Naive B cell (primary cell): ENCODE results near the gene AGAP1. TPM values are rescaled to one million over a fixed set of nuclear protein-coding genes. Genes with fewer than 3 reads are reported as not detected.

ENCODE experiments used
- ATAC-seq, 2 donors: fragments of 150-1000 bp; cut with Tn5 transposase; 2 replicates each; pipeline ENCODE4 v1.10.0; 2021; ENCODE audit warnings: low read depth in 2 of 2, mild to moderate bottlenecking in 2 of 2, moderate library complexity in 2 of 2
- DNase-seq: peaks from one replicate; pipeline ENCODE4 v3.0.0; 2022
- H3K27ac Mint-ChIP-seq, 6 donors: one replicate each; pipeline ENCODE4 v1.8.0; 2020 to 2022; ENCODE audit warnings: mild to moderate bottlenecking in 6 of 6, mixed read lengths in 6 of 6, moderate library complexity in 5 of 6, inconsistent platforms in 2 of 6
- H3K27me3 Mint-ChIP-seq, 3 donors: one replicate each; pipeline ENCODE4 v1.8.0; 2021 to 2022; ENCODE audit warnings: mixed read lengths in 3 of 3, mild to moderate bottlenecking in 1 of 3
- H3K36me3 Mint-ChIP-seq, 2 donors: one replicate each; pipeline ENCODE4 v1.8.0; 2020 to 2022; ENCODE audit warnings: mixed read lengths in 2 of 2, inconsistent platforms in 1 of 2, mild to moderate bottlenecking in 1 of 2
- H3K4me1 Mint-ChIP-seq, 3 donors: one replicate each; pipeline ENCODE4 v1.8.0; 2020 to 2022; ENCODE audit warnings: mixed read lengths in 3 of 3, inconsistent platforms in 1 of 3, mild to moderate bottlenecking in 1 of 3, moderate library complexity in 1 of 3
- H3K4me3 Mint-ChIP-seq, 8 donors: one replicate each; pipeline ENCODE4 v1.8.0; 2020 to 2022; ENCODE audit warnings: mild to moderate bottlenecking in 8 of 8, mixed read lengths in 8 of 8, moderate library complexity in 8 of 8, inconsistent platforms in 2 of 8
- H3K9me3 Mint-ChIP-seq, 7 donors: one replicate each; pipeline ENCODE4 v1.8.0; 2020 to 2022; ENCODE audit warnings: mixed read lengths in 7 of 7, mild to moderate bottlenecking in 5 of 7, inconsistent platforms in 2 of 7, moderate library complexity in 1 of 7
- polyA plus RNA-seq, 6 donors: library from polyadenylated mRNA; unstranded; fragments of 300-500 nt; fragmentation: Illumina TruSeq; gene quantifications; one replicate each; pipeline ENCODE4 v1.2.3, GENCODE V29; 2021; ENCODE audit warnings: low read depth in 6 of 6

AGAP1 gene
- polyA plus RNA-seq, 6 donors from 2014 or later, result not detected

- H3K27ac Mint-ChIP-seq, result no peak overlapping the region
- H3K36me3 Mint-ChIP-seq, result no peaks in the 10 kb centered on the region
- H3K9me3 Mint-ChIP-seq, result peaks cover 1 to 11% (median 4%) of the 10 kb centered on the region in 7 donors
- ATAC-seq, result no peak
- H3K4me3 Mint-ChIP-seq, result no peak overlapping the region
- no peaks in the 10 kb centered on the region for H3K4me1 Mint-ChIP-seq
- H3K27me3 Mint-ChIP-seq, result peaks cover 0 to 10% (median 0%) of the 10 kb centered on the region in 3 donors
- no peak for DNase-seq
Measured at GRCh38 chr2:235981631-235982030, 487.8 kb downstream of the AGAP1 start.

GRCh38 chr2:235983016-235983415 is 489.2 kb downstream of the AGAP1 start:
- no peaks in the 10 kb centered on the region for H3K4me1 Mint-ChIP-seq
- peak overlapping the region in 1 of 6 donors; percentile 83 for H3K27ac Mint-ChIP-seq
- no peak for DNase-seq
- no peaks in the 10 kb centered on the region for H3K36me3 Mint-ChIP-seq
- ATAC-seq, result no peak
- H3K9me3 Mint-ChIP-seq, result peaks cover 2 to 11% (median 4%) of the 10 kb centered on the region in 7 donors
- peaks cover 0 to 17% (median 0%) of the 10 kb centered on the region in 3 donors for H3K27me3 Mint-ChIP-seq
- H3K4me3 Mint-ChIP-seq, result no peak overlapping the region

- Mint-ChIP-seq H3K9me3 (peaks cover 2 to 20% (median 5%) of the 10 kb centered on the region in 7 donors), H3K27me3 (peaks cover 6 to 28% (median 10%) of the 10 kb centered on the region in 3 donors), H3K4me3 (no peak overlapping the region), H3K36me3 (no peaks in the 10 kb centered on the region), H3K4me1 (no peaks in the 10 kb centered on the region), H3K27ac (no peak overlapping the region)
- ATAC-seq (no peak), DNase-seq (no peak)
Measured at GRCh38 chr2:235984552-235984951, 490.7 kb downstream of the AGAP1 start.

- peaks cover 10 to 29% (median 13%) of the 10 kb centered on the region in 3 donors for H3K27me3 Mint-ChIP-seq
- no peak overlapping the region for H3K27ac Mint-ChIP-seq
- H3K4me1 Mint-ChIP-seq, result no peaks in the 10 kb centered on the region
- DNase-seq, result no peak
- no peak overlapping the region for H3K4me3 Mint-ChIP-seq
- peaks cover 2 to 22% (median 5%) of the 10 kb centered on the region in 7 donors for H3K9me3 Mint-ChIP-seq
- no peaks in the 10 kb centered on the region for H3K36me3 Mint-ChIP-seq
- no peak for ATAC-seq
Measured at GRCh38 chr2:235986361-235986760, 492.5 kb downstream of the AGAP1 start.

- H3K4me1 Mint-ChIP-seq, result no peaks in the 10 kb centered on the region
- no peaks in the 10 kb centered on the region for H3K36me3 Mint-ChIP-seq
- DNase-seq (no peak), ATAC-seq (no peak)
- peaks cover 0 to 18% (median 5%) of the 10 kb centered on the region in 7 donors for H3K9me3 Mint-ChIP-seq
- H3K27me3 Mint-ChIP-seq, result peaks cover 10 to 29% (median 13%) of the 10 kb centered on the region in 3 donors
- H3K27ac Mint-ChIP-seq, result peak overlapping the region in 1 of 6 donors; percentile 47
- no peak overlapping the region for H3K4me3 Mint-ChIP-seq
Measured at GRCh38 chr2:235988271-235989015, 494.6 kb downstream of the AGAP1 start.

GRCh38 chr2:235989591-235989990 is 495.7 kb downstream of the AGAP1 start:
- peaks cover 0 to 11% (median 5%) of the 10 kb centered on the region in 7 donors for H3K9me3 Mint-ChIP-seq

GRCh38 chr2:235990344-235990743 is 496.5 kb downstream of the AGAP1 start:
- H3K27me3 Mint-ChIP-seq, result peaks cover 10 to 25% (median 13%) of the 10 kb centered on the region in 3 donors
- peaks cover 0 to 10% (median 5%) of the 10 kb centered on the region in 7 donors for H3K9me3 Mint-ChIP-seq
- H3K27ac Mint-ChIP-seq, result no peak overlapping the region
- H3K4me3 Mint-ChIP-seq, result peak overlapping the region in 1 of 8 donors; percentile 14
- H3K4me1 Mint-ChIP-seq, result no peaks in the 10 kb centered on the region
- no peaks in the 10 kb centered on the region for H3K36me3 Mint-ChIP-seq
- ATAC-seq, result no peak
- DNase-seq, result no peak

More at GRCh38 chr2:235989591-235989990, 495.7 kb downstream of the AGAP1 start:
- H3K36me3 Mint-ChIP-seq, result no peaks in the 10 kb centered on the region
- H3K27me3 Mint-ChIP-seq, result peaks cover 10 to 27% (median 13%) of the 10 kb centered on the region in 3 donors
- no peak overlapping the region for H3K4me3 Mint-ChIP-seq
- DNase-seq (no peak), ATAC-seq (no peak)
- no peak overlapping the region for H3K27ac Mint-ChIP-seq
- no peaks in the 10 kb centered on the region for H3K4me1 Mint-ChIP-seq

GRCh38 chr2:235992024-235992423 is 498.2 kb downstream of the AGAP1 start:
- Mint-ChIP-seq H3K36me3 (no peaks in the 10 kb centered on the region), H3K4me3 (no peak overlapping the region), H3K9me3 (peaks cover 0 to 10% (median 0%) of the 10 kb centered on the region in 7 donors), H3K27me3 (peaks cover 10 to 18% (median 13%) of the 10 kb centered on the region in 3 donors), H3K27ac (no peak overlapping the region), H3K4me1 (no peaks in the 10 kb centered on the region)
- ATAC-seq, result no peak
- no peak for DNase-seq

- Mint-ChIP-seq H3K27ac (no peak overlapping the region), H3K9me3 (peaks cover 0 to 4% (median 0%) of the 10 kb centered on the region in 7 donors), H3K36me3 (no peaks in the 10 kb centered on the region), H3K27me3 (no peaks in the 10 kb centered on the region), H3K4me1 (no peaks in the 10 kb centered on the region), H3K4me3 (no peak overlapping the region)
- no peak for ATAC-seq
- no peak for DNase-seq
Measured at GRCh38 chr2:235996419-235996818, 502.6 kb downstream of the AGAP1 start.

GRCh38 chr2:235999011-235999410 is 505.2 kb downstream of the AGAP1 start:
- no peak overlapping the region for H3K4me3 Mint-ChIP-seq
- peaks cover 0 to 4% (median 0%) of the 10 kb centered on the region in 7 donors for H3K9me3 Mint-ChIP-seq
- no peak overlapping the region for H3K27ac Mint-ChIP-seq
- no peaks in the 10 kb centered on the region for H3K27me3 Mint-ChIP-seq
- no peaks in the 10 kb centered on the region for H3K4me1 Mint-ChIP-seq
- ATAC-seq (no peak), DNase-seq (no peak)
- H3K36me3 Mint-ChIP-seq, result no peaks in the 10 kb centered on the region

- Mint-ChIP-seq H3K27me3 (peaks cover 0 to 6% (median 0%) of the 10 kb centered on the region in 3 donors), H3K27ac (no peak overlapping the region), H3K9me3 (peaks cover 0 to 5% (median 2%) of the 10 kb centered on the region in 7 donors), H3K36me3 (no peaks in the 10 kb centered on the region), H3K4me1 (no peaks in the 10 kb centered on the region), H3K4me3 (no peak overlapping the region)
- no peak for ATAC-seq
- DNase-seq, result no peak
Measured at GRCh38 chr2:236001166-236001828, 507.5 kb downstream of the AGAP1 start.

GRCh38 chr2:236001854-236002253 is 508.0 kb downstream of the AGAP1 start:
- no peaks in the 10 kb centered on the region for H3K36me3 Mint-ChIP-seq
- H3K27me3 Mint-ChIP-seq, result peaks cover 0 to 6% (median 0%) of the 10 kb centered on the region in 3 donors
- H3K27ac Mint-ChIP-seq, result no peak overlapping the region
- no peaks in the 10 kb centered on the region for H3K4me1 Mint-ChIP-seq
- ATAC-seq, result no peak
- H3K9me3 Mint-ChIP-seq, result peaks cover 0 to 4% (median 2%) of the 10 kb centered on the region in 7 donors
- DNase-seq, result no peak
- H3K4me3 Mint-ChIP-seq, result no peak overlapping the region

- no peak overlapping the region for H3K27ac Mint-ChIP-seq
- H3K4me3 Mint-ChIP-seq, result no peak overlapping the region
- no peaks in the 10 kb centered on the region for H3K36me3 Mint-ChIP-seq
- ATAC-seq (no peak), DNase-seq (no peak)
- peaks cover 0 to 3% (median 0%) of the 10 kb centered on the region in 7 donors for H3K9me3 Mint-ChIP-seq
- no peaks in the 10 kb centered on the region for H3K4me1 Mint-ChIP-seq
- peaks cover 0 to 6% (median 3%) of the 10 kb centered on the region in 3 donors for H3K27me3 Mint-ChIP-seq
Measured at GRCh38 chr2:236008006-236008405, 514.2 kb downstream of the AGAP1 start.

GRCh38 chr2:236008857-236009256 is 515.0 kb downstream of the AGAP1 start:
- no peaks in the 10 kb centered on the region for H3K4me1 Mint-ChIP-seq
- H3K36me3 Mint-ChIP-seq, result no peaks in the 10 kb centered on the region
- peaks cover 0 to 3% (median 0%) of the 10 kb centered on the region in 7 donors for H3K9me3 Mint-ChIP-seq
- H3K27me3 Mint-ChIP-seq, result peaks cover 0 to 6% (median 4%) of the 10 kb centered on the region in 3 donors
- H3K27ac Mint-ChIP-seq, result peak overlapping the region in 1 of 6 donors; percentile 63
- ATAC-seq (no peak), DNase-seq (no peak)
- no peak overlapping the region for H3K4me3 Mint-ChIP-seq
